NCI-H1417 treated with DMSO at 0.1 percent for 48 hours (cell line): ENCODE data around the gene ZNF134.

Experiments used
- DNase-seq: peaks from one replicate; lab custom pipeline; 2025; lab: John Stamatoyannopoulos, UW

ZNF134 gene

GRCh38 chr19:57613941-57614743 lies at the start of gene ZNF134:
Gene ZNF134, plus strand, starts transcription at chr19:57614242. Its CDS starts 5,227 bp downstream, at chr19:57619469.
- DNase-seq: peak; percentile 65

- DNase-seq: no peak
Measured at GRCh38 chr19:57566396-57567265, 47.4 kb upstream of the ZNF134 start.

DNA sequence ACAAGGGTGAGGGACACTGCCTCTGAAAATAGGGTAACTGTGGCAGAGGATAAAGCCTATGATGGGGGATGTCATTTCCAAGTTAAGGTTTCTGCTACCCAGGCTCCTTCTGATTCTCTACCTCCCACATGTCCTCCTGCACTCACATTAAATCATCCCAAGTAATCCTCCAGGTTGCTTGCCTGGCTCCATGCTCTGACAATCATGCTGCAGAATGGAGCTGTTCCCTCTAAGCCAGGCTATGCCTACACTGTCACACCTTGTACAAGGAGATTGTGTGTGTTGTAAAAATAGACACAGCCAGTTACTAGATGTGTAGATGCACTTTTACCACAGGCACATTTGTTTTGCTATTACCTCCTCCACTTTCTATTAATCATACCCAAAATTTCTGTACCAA lies 43.3 kb upstream of the ZNF134 start:
- no peak for DNase-seq

DNA sequence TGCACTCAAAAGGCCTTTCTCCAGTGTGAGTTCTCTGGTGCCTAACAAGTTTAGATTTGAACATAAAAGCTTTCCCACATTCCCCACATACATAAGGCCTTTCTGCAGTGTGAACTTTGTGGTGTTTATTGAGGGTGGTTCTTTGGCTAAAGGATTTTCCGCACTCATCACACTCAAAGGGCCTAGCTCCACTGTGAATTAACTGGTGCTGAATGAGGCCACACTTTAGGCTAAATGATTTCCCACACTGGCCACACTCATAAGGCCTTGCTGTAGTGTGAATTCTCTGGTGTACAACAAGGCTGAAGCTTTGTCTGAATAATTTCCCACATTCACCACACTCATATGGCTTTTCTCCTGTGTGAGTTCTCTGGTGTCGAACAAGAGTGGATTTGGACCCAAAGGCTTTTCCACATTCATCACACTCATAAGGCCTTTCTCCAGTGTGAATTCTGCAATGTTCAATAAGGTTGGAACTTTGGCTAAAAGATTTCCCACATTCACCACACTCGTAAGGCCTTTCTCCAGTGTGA lies 41.6 kb upstream of the ZNF134 start:
- DNase-seq: no peak

- DNase-seq: no peak
Measured at GRCh38 chr19:57576661-57577060, 37.4 kb upstream of the ZNF134 start.

- DNase-seq: peak; percentile 79
Measured at GRCh38 chr19:57578487-57579205, 35.4 kb upstream of the ZNF134 start, which contains the start of gene ZNF416. Gene ZNF416, minus strand, starts transcription at chr19:57578911. Its CDS starts 207 bp downstream, at chr19:57578704.

GRCh38 chr19:57583104-57583520 lies 30.9 kb upstream of the ZNF134 start:
- DNase-seq: no peak

- no peak for DNase-seq
Measured at GRCh38 chr19:57583521-57584416, 30.3 kb upstream of the ZNF134 start, which contains the start of gene ZIK1. Gene ZIK1, plus strand, starts transcription at chr19:57584145. Its CDS starts 212 bp downstream, at chr19:57584357.

DNA sequence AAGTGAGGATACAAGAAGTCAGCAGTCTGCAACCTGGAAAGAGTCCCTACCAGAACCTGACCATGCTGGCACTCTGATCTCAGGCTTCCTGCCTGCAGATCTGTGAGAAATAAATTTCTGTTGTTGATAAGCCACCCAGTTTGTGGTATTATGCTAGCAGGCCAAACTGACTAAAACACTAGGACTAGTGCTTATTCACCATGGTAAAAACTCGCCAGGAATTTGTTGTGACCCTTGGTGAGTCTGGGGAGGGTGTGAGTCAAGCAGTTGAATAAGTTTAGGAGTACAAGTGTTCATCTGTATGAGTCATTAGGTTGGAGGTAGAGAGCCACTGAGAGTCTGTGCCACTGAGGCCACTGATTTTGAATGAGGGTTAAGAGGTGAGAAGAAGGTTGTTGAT lies 26.5 kb upstream of the ZNF134 start:
- no peak for DNase-seq

DNA sequence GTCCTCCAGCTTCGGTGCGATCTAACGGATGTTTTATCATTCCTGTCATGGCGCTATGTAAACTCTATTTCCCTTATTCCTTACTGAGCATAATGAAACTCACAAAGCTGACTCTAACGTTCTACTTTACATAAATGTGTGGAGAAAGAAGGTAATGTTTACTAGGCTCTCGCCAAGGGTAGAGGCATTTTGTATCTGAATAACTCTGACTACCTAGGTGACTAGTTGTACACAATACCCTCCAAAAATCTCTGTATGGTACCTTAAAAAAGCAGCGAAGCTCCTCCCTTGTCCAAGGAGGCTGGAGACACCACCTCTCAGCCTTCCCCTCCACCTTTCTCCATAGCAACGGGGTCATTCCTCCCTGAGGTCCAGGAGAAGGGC lies 14.7 kb upstream of the ZNF134 start:
- DNase-seq: no peak

DNA sequence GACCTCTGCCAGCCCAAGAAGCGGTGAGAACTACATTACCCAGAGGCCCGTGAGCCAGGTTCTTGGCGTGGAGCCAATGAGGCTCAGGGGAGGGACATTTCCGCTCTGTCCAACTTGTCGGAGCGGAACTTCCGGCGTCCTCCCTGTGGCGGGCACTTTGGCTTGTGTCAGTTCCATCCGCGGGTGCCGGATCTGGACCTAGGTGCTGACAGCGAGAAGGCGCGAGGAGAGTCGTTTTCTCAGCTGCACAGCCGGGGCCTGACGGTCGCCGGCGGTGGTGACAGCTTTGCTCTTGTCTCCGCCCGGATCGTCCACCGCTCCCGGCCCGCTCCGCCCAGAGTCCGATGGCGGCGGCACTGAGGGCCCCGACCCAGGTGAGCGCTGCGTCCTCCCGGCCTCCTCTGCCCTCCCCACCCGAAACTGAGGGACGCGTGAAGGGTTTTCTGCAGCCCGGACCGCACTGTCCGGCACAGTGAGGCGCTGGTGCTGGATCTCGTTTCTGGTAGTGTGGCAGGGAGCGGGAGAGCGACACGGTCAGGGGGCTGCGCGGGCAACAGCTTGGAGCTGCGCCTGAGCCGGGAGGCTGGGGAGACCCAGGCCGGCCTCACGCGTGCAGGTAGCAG lies 14.2 kb upstream of the ZNF134 start, which contains the start of gene ZNF530:
Gene ZNF530 (plus strand): TSS at position 125 of the 623 bp plus-strand sequence. CDS start 4,461 bp downstream, outside the sequence.
- DNase-seq: peak; percentile 22

GRCh38 chr19:57606931-57607330 lies 7.1 kb upstream of the ZNF134 start:
- DNase-seq: no peak

- DNase-seq: no peak
Measured at GRCh38 chr19:57611113-57611512, 2.9 kb upstream of the ZNF134 start.

- DNase-seq: no peak
Measured at GRCh38 chr19:57615346-57615745, 1.3 kb downstream of the ZNF134 start.

GRCh38 chr19:57620673-57621348 lies 6.8 kb downstream of the ZNF134 start:
- no peak for DNase-seq

GRCh38 chr19:57623091-57623490 lies 9.0 kb downstream of the ZNF134 start:
- DNase-seq: no peak

DNA sequence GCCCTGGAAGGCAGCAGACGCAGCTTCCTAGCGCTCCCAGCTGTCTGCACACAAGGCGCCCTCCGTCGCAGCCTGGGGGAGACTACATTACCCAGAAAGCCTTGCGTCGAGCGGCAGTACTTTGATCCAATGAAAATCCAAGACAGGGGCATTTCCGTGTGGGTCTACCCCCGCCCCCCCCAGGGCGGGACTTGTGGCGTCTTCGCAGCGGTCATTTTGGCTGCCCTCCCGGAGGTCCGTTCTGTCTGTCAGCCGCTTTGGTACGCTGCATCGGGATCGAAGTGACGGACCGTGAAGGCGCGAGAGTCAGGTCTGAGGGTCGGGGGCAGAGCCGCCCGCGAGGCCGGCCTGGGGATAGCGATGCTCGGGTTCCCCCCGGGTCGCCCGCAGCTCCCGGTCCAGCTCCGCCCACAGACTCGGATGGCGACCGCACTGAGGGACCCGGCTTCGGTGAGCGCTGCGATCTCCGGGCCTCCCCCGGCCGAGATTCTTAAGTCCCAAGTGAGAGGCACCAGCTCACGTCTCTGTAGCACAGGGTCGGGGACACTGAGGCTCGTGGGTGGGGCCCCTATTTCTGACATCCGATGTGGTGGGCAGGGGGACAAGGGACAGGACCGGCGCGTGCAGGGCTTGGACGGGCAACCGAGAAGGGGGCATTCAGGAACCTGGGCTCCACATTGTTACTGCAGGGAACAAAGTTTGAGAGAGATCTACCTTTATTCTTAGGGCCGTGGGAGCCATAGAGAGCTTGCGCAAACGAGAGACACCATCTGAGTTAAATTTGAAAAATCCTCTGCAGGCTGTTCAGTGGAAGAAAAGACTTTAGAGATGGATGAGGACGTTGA lies 19.2 kb downstream of the ZNF134 start, which contains the start of gene ZNF211:
Gene ZNF211 (plus strand): TSS at position 182 of the 845 bp plus-strand sequence. CDS start 179 bp downstream, at position 361.
- no peak for DNase-seq

GRCh38 chr19:57633832-57634131 lies 19.7 kb downstream of the ZNF134 start:
- no peak for DNase-seq

DNA sequence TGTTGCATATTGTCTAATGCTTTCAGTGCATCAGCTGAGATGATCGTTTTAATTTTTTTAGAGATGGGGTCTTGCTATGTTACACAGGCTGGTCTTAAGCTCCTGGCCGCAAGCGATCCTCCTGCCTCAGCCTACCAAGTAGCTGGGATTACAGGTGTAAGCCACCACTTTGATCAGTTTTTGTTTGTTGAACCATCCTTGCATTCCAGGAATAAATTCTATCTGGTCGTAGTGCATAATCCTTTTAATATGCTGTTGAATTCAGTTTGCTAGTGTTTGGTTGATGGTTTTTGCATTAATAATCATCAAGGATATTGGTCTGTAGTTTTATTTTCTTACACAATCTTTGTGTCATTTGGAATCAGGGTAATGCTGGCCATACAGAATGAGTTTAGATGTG lies 23.3 kb downstream of the ZNF134 start:
- DNase-seq: no peak
